NB4 (cell line): ENCODE measurements around the gene RGS4.

Experiments
- DNase-seq: peaks from one replicate; pipeline ENCODE4 v3.0.0; 2010; ENCODE audit warnings: low read depth
- H3K4me3 ChIP-seq: one replicate; pipeline ENCODE4 v1.5.1; 2011; ENCODE audit warnings: mild to moderate bottlenecking, low read depth, low read length, moderate library complexity
- MAX ChIP-seq: IDR thresholded peaks from 2 replicates; pipeline ENCODE4 v1.6.1; 2011; ENCODE audit warnings: low read depth, low read length
- MYC ChIP-seq: IDR thresholded peaks from 2 replicates; pipeline ENCODE4 v1.6.1; 2011; ENCODE audit warnings: low read depth, low read length
- POLR2A ChIP-seq: IDR thresholded peaks from 2 replicates; pipeline ENCODE4 v1.6.1; 2011; ENCODE audit warnings: mild to moderate bottlenecking; ENCODE audit not compliant: insufficient read length; ENCODE audit errors: extremely low read depth
- TF ChIP-seq, protein P1 (sequence below): IDR thresholded peaks from one replicate; pipeline ENCODE4 v1.5.1; 2012; ENCODE audit warnings: low read depth, low read length

Gene RGS4

GRCh38 chr1:163060343-163061007 is 8.7 kb upstream of the RGS4 start:
- TF ChIP-seq MAX = no peak
- no peak for TF ChIP-seq POLR2A
- TF ChIP-seq MYC = no peak
- TF ChIP-seq, protein P1, sequence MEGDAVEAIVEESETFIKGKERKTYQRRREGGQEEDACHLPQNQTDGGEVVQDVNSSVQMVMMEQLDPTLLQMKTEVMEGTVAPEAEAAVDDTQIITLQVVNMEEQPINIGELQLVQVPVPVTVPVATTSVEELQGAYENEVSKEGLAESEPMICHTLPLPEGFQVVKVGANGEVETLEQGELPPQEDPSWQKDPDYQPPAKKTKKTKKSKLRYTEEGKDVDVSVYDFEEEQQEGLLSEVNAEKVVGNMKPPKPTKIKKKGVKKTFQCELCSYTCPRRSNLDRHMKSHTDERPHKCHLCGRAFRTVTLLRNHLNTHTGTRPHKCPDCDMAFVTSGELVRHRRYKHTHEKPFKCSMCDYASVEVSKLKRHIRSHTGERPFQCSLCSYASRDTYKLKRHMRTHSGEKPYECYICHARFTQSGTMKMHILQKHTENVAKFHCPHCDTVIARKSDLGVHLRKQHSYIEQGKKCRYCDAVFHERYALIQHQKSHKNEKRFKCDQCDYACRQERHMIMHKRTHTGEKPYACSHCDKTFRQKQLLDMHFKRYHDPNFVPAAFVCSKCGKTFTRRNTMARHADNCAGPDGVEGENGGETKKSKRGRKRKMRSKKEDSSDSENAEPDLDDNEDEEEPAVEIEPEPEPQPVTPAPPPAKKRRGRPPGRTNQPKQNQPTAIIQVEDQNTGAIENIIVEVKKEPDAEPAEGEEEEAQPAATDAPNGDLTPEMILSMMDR = no peak
- no peak overlapping the region for H3K4me3 ChIP-seq
- DNase-seq = no peak

DNA sequence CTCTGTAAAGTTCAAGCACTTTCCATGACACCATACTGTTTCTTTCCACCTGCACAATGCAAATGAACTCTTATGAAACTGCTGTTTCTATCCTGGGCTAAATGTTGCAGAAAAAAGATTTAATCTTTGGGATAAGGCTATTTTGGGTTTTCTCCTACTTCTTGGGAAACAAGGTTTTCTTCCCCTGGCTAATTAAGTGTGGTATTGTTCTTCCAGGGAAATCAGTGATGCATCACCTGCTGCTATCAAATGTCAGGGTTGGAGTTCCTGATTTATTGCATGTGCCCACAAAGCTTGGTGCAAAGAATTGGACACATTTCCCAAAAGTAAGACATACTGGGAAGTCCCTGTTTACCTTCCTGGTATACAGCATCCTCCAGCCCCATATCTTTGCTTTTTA is 6.0 kb upstream of the RGS4 start:
- no peak for DNase-seq
- H3K4me3 ChIP-seq = no peak overlapping the region
- TF ChIP-seq POLR2A (no peak), MYC (no peak), MAX (no peak)
- TF ChIP-seq, protein P1 = no peak

GRCh38 chr1:163063610-163064009 is 5.6 kb upstream of the RGS4 start:
- TF ChIP-seq POLR2A (no peak), MAX (no peak), MYC (no peak)
- TF ChIP-seq, protein P1 = no peak
- DNase-seq = no peak

DNA sequence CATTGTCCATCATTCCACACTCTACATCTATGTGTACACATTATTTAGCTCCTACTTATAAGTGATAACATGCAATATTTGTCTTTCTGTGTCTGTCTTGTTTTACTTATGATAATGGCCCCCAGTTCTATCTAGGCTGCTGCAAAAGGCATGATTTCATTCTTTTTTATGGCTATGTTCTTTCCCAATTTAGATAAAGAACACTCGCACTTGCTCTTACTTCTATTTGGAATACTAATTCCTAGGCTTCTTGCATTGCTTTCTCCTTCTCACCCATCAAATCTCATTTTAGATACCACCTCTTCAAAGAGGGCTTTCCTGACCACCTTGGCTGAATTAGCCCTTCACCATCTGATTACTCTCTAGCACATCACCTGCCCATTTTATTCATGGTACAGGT is 3.0 kb upstream of the RGS4 start:
- no peak for TF ChIP-seq MAX
- no peak for TF ChIP-seq POLR2A
- TF ChIP-seq, protein P1 = no peak
- TF ChIP-seq MYC = no peak
- no peak overlapping the region for H3K4me3 ChIP-seq
- DNase-seq = no peak

More at GRCh38 chr1:163063610-163064009, 5.6 kb upstream of the RGS4 start:
- no peak overlapping the region for H3K4me3 ChIP-seq

GRCh38 chr1:163066686-163067085 is 2.5 kb upstream of the RGS4 start:
- TF ChIP-seq MYC (no peak), MAX (no peak)
- DNase-seq = no peak
- no peak overlapping the region for H3K4me3 ChIP-seq

DNA sequence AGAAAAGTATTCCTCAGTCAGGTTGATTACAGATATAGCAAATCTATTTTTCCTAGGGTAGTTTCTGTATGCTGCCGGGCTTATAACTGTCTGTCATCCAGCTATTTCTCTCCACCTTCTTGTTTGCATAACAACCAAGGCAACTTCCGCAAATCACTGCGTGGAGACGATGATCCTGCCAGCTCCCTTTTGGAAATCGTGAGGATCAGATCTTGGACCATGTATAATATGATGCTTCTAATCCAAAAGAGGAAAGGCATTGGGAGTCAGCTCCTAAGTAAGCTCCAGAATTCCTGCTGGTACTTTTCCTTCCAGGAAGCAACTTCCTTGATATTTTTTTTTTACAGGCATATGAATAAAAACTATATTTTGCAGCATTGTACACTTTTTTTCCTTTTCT is 445 bp upstream of the RGS4 start:
- TF ChIP-seq MAX = no peak
- no peak for TF ChIP-seq POLR2A
- TF ChIP-seq, protein P1 = no peak
- no peak for TF ChIP-seq MYC
- H3K4me3 ChIP-seq = no peak overlapping the region

More for the DNA sequence above, 445 bp upstream of the RGS4 start:
- no peak for DNase-seq
